K562 (cell line): ENCODE results near the gene COMMD10. TPM values are rescaled to one million over a fixed set of nuclear protein-coding genes. Genes with fewer than 3 reads are reported as not detected.

Experiments
- ATAC-seq: fragments of 200-7000 bp; cut with Tn5 transposase; 3 replicates; pipeline ENCODE4 v1.9.1; 2020; ENCODE audit warnings: moderate library complexity
- BruUV-seq: library from RNA; stranded (reverse); fragments of 400-500 nt; replicated peaks from 2 replicates; lab custom pipeline; 2021; lab: Mats Ljungman, UMichigan
- CTCF ChIA-PET: fragments of 300-600 bp; formaldehyde crosslinking; extraction: SDS; loops from one replicate; lab custom pipeline; 2021; ENCODE audit warnings: low intra/inter-chr PET ratio; lab: Yijun Ruan, JAX
- POLR2A ChIA-PET: fragments of 300-600, 350-650 bp; sonication (Branson Sonifier 250); formaldehyde crosslinking; extraction: SDS; loops from one replicate; lab custom pipeline; 2021; ENCODE audit warnings: antibody characterized with exemption, inconsistent platforms; lab: Yijun Ruan, JAX
- DNase-seq, 4 experiments: peaks; one replicate each; pipeline versions ENCODE4 v3.0.0 to v3.0.0-alpha.2; 2011 to 2018; ENCODE audit warnings: low spot score in 3 of 4, mixed read lengths in 3 of 4; ENCODE audit errors: extremely low read depth in 1 of 4
- FAIRE-seq: peaks from 2 replicates; lab custom pipeline; 2011; peaks lifted over from hg19 to GRCh38; lab: Jason Lieb, UNC
- H2AFZ ChIP-seq: 2 replicates; pipeline ENCODE4 v1.6.0; 2011; ENCODE audit warnings: low read depth, low read length, control low read depth, inconsistent platforms
- H3K27ac ChIP-seq: fragments of 200-600 bp; 3 replicates; pipeline ENCODE4 v1.8.0; 2011; ENCODE audit warnings: low read depth, mild to moderate bottlenecking, control low read depth, inconsistent platforms, low read length, moderate library complexity, mixed read lengths; ENCODE audit errors: extremely low read depth
- H3K27me3 ChIP-seq, 2 experiments: fragments of 300-600 bp in 1 of 2; 2 replicates in 1 of 2; 3 replicates in 1 of 2; pipeline versions ENCODE4 v1.6.0 to v1.8.0; 2011; ENCODE audit warnings: inconsistent platforms in 2 of 2, low read length in 2 of 2, mild to moderate bottlenecking in 1 of 2, mixed read lengths in 1 of 2, moderate library complexity in 1 of 2; ENCODE audit not compliant: control insufficient read depth in 2 of 2, insufficient read depth in 2 of 2
- H3K36me3 ChIP-seq: fragments of 300-600 bp; 3 replicates; pipeline ENCODE4 v1.8.0; 2011; ENCODE audit warnings: mild to moderate bottlenecking, low read length, inconsistent platforms; ENCODE audit not compliant: control insufficient read depth, insufficient read depth
- H3K4me1 ChIP-seq, 2 experiments: fragments of 200-600 bp in 1 of 2; replicated peaks in 1 of 2; 2 replicates in 1 of 2; 3 replicates in 1 of 2; pipeline versions ENCODE4 v1.5.1 to v1.8.0; 2011; ENCODE audit warnings: inconsistent platforms in 2 of 2, low read length in 2 of 2, mild to moderate bottlenecking in 1 of 2, mixed read lengths in 1 of 2, moderate library complexity in 1 of 2; ENCODE audit not compliant: control insufficient read depth in 2 of 2, insufficient read depth in 2 of 2
- H3K4me2 ChIP-seq: 2 replicates; pipeline ENCODE4 v1.6.1; 2011; ENCODE audit warnings: low read length, control low read depth, inconsistent platforms, mixed read lengths; ENCODE audit not compliant: insufficient read depth
- H3K4me3 ChIP-seq: fragments of 200-600 bp; sonication (generic), shearing (Covaris generic); 2 replicates; pipeline ENCODE4 v1.5.1; 2016; ENCODE audit warnings: control low read depth, inconsistent platforms
- H3K79me2 ChIP-seq: fragments of 200-600 bp; 3 replicates; pipeline ENCODE4 v1.8.0; 2011; ENCODE audit warnings: low read length, inconsistent platforms; ENCODE audit not compliant: control insufficient read depth, insufficient read depth
- H3K9ac ChIP-seq, 2 experiments: 2 replicates each; pipeline versions ENCODE4 v1.6.0 to v1.6.1; 2011; ENCODE audit warnings: low read depth in 2 of 2, low read length in 2 of 2, control low read depth in 1 of 2, inconsistent platforms in 1 of 2, mild to moderate bottlenecking in 1 of 2, mixed read lengths in 1 of 2; ENCODE audit not compliant: insufficient read depth in 1 of 2
- H3K9me1 ChIP-seq: one replicate; pipeline ENCODE4 v1.6.0; 2011; ENCODE audit warnings: inconsistent platforms, mild to moderate bottlenecking, low read length, moderate library complexity; ENCODE audit not compliant: control insufficient read depth, insufficient read depth
- H3K9me3 ChIP-seq: replicated peaks from 2 replicates; pipeline ENCODE4 v1.5.1; 2011; ENCODE audit warnings: low read depth, low read length, inconsistent platforms; ENCODE audit not compliant: control insufficient read depth, insufficient read depth
- H4K20me1 ChIP-seq: replicated peaks from 2 replicates; pipeline ENCODE4 v1.6.1; 2011; ENCODE audit warnings: low read length, inconsistent platforms, mixed read lengths; ENCODE audit not compliant: control insufficient read depth, insufficient read depth
- ASH1L ChIP-seq: fragments of 450-650 bp; IDR thresholded peaks from 2 replicates; pipeline ENCODE4 v1.6.1; 2018; ENCODE audit warnings: borderline replicate concordance, mild to moderate bottlenecking, low read depth; ENCODE audit not compliant: partially characterized antibody
- CREB1 ChIP-seq, 2 experiments: sonication (generic) in 1 of 2; formaldehyde crosslinking in 1 of 2; IDR thresholded peaks; 2 replicates each; pipeline versions ENCODE4 v1.6.1 to v1.8.0; 2012 to 2022; ENCODE audit warnings: inconsistent platforms in 1 of 2, mild to moderate bottlenecking in 1 of 2, missing genetic modification reagents in 1 of 2, moderate library complexity in 1 of 2
- HEY1 ChIP-seq: fragments of 250-450 bp; sonication (Bioruptor Pico); IDR thresholded peaks from 2 replicates; pipeline ENCODE4 v1.5.0; 2020; ENCODE audit warnings: mild to moderate bottlenecking, moderate library complexity, borderline replicate concordance
- L3MBTL2 ChIP-seq: fragments of 450-650 bp; IDR thresholded peaks from 2 replicates; pipeline ENCODE4 v1.6.1; 2016; ENCODE audit warnings: mild to moderate bottlenecking, moderate library complexity
- MLLT1 ChIP-seq, 2 experiments: fragments of 450-650 bp; IDR thresholded peaks; 2 replicates each; pipeline ENCODE4 v1.6.1; 2016
- PPARD ChIP-seq: fragments of 250-450 bp; sonication (Bioruptor Pico); IDR thresholded peaks from 2 replicates; pipeline ENCODE4 v1.8.0; 2022; ENCODE audit warnings: inconsistent platforms, mild to moderate bottlenecking, moderate library complexity
- RNF2 ChIP-seq: sonication (generic); IDR thresholded peaks from 2 replicates; pipeline ENCODE4 v1.6.1; 2016
- ZBTB5 ChIP-seq: fragments of 450-650 bp; IDR thresholded peaks from 2 replicates; pipeline ENCODE4 v1.6.1; 2017; ENCODE audit warnings: antibody characterized with exemption
- WGBS: fragments of 100-300 bp; shearing (Covaris generic); methylation state at CpG from one replicate; pipeline ENCODE4 v1.1.6; 2016; ENCODE audit warnings: low coverage, mixed read lengths; ENCODE audit not compliant: insufficient coverage; ENCODE audit errors: missing lambda C conversion rate; 5-methylcytosine and 5-hydroxymethylcytosine counted together
- in situ Hi-C: fragments of 300-500 bp; cut with MboI; formaldehyde crosslinking; loops from 4 replicates; pipeline ENCODE4 v1.15.0; 2018; ENCODE audit warnings: inconsistent platforms, mixed read lengths
- intact Hi-C: fragments of 100-400 bp; cut with micrococcal nuclease; formaldehyde crosslinking; loops from 2 replicates; pipeline ENCODE4 v1.14.2; 2022
- polyA plus RNA-seq, 8 experiments: library from polyadenylated mRNA; depleted of rRNA in 4 of 8; stranded (reverse) in 5 of 8; unstranded in 3 of 8; fragments of >200 nt; fragmentation: Nextera tagmentation in 2 of 8; fragmentation: Illumina TruSeq in 1 of 8; extraction: Ambion mirVana in 2 of 8; extraction: Trizol in 1 of 8; gene quantifications; 2 replicates each; pipeline versions ENCODE4 v1.2.1 to v1.2.3, GENCODE V29; 2011 to 2014; ENCODE audit warnings: inconsistent platforms in 1 of 8, missing spikeins in 1 of 8
- total RNA-seq, 7 experiments: library from RNA; depleted of rRNA in 6 of 7; stranded (reverse); fragments of >200 nt in 6 of 7; fragmentation: Illumina TruSeq in 2 of 7; extraction: Trizol in 2 of 7; gene quantifications; 2 replicates each; pipeline versions ENCODE4 v1.2.1 to v1.2.3, GENCODE V29; 2011 to 2021; ENCODE audit warnings: low replicate concordance in 1 of 7

COMMD10 gene
- total and polyA plus RNA-seq, 9 of the 15 experiments (the other 6 are each of a cell fraction or from before 2014, with no cell fraction given), result 17.9 to 101 (median 28.0) TPM

- in situ Hi-C loops, result no loop called here
- ATAC-seq, result no peak
- DNase-seq, result no peak
- no peaks in the 10 kb centered on the region for H3K9me1 ChIP-seq
- no peaks in the 10 kb centered on the region for H4K20me1 ChIP-seq
- BruUV-seq, result no TSS peak
- no peaks in the 10 kb centered on the region for H3K4me1 ChIP-seq
- TF ChIP-seq L3MBTL2, result no peak
- TF ChIP-seq HEY1, result no peak
- TF ChIP-seq PPARD (CRISPR knock-in tag), result no peak
- ChIA-PET POLR2A (no interaction called here), CTCF (no interaction called here)
- FAIRE-seq, result no peak
- H3K9me3 ChIP-seq, result no peaks in the 10 kb centered on the region
- no peak overlapping the region for H3K4me2 ChIP-seq
- no peaks in the 10 kb centered on the region for H3K36me3 ChIP-seq
- no peak overlapping the region for H3K27ac ChIP-seq
- intact Hi-C loops, result no loop called here
- no peak overlapping the region for H2AFZ ChIP-seq
- no peak overlapping the region for H3K4me3 ChIP-seq
- H3K79me2 ChIP-seq, result no peaks in the 10 kb centered on the region
- H3K27me3 ChIP-seq, result no peaks in the 10 kb centered on the region
- no peak overlapping the region for H3K9ac ChIP-seq
These were observed 164.8 kb downstream of the COMMD10 start for GRCh38 chr5:116249648-116250047.

GRCh38 chr5:116256717-116257116, 171.9 kb downstream of the COMMD10 start:
- Histone ChIP-seq H3K4me2 (no peak overlapping the region), H3K79me2 (no peaks in the 10 kb centered on the region), H3K36me3 (no peaks in the 10 kb centered on the region), H3K4me3 (no peak overlapping the region), H2AFZ (no peak overlapping the region), H3K9ac (no peak overlapping the region), H3K4me1 (no peaks in the 10 kb centered on the region), H4K20me1 (no peaks in the 10 kb centered on the region), H3K27ac (no peak overlapping the region), H3K9me1 (no peaks in the 10 kb centered on the region), H3K9me3 (no peaks in the 10 kb centered on the region), H3K27me3 (no peaks in the 10 kb centered on the region)
- BruUV-seq, result no TSS peak
- FAIRE-seq, result no peak
- whole genome bisulfite sequencing, result 10% methylated on average over 1 of the region's 1 CpG
- DNase-seq, result no peak
- in situ Hi-C loops, result no loop called here
- TF ChIP-seq ASH1L (no peak), MLLT1 (IDR thresholded peaks at IDR 0.05) (no peak), RNF2 (no peak), ZBTB5 (no peak), CREB1 (IDR thresholded peaks at IDR 0.05) (no peak), CREB1 (CRISPR knock-in tag; IDR thresholded peaks at IDR 0.05) (no peak)
- ChIA-PET POLR2A (interaction anchor here (0.7 kb wide), 1 partner anchor 34 kb away, joined by 4 read pairs; no protein-coding TSS in a partner anchor), CTCF (no interaction called here)
- intact Hi-C loops, result no loop called here
- no peak for ATAC-seq
